Gastroesophageal sphincter (tissue), 4 donors: Measurements from ENCODE around the gene CTXN3. TPM values are rescaled to one million over a fixed set of nuclear protein-coding genes. Genes with fewer than 3 reads are reported as not detected.

ENCODE experiments used
- ATAC-seq: fragments of 150-250 bp; one replicate; pipeline ENCODE4 v1.9.1; 2016; ENCODE audit warnings: mild to moderate bottlenecking, moderate library complexity
- H3K27ac ChIP-seq, 4 donors: fragments of 200-600 bp; sonication (generic) in 3 of 4; 1 replicate in 3 of 4; 2 replicates in 1 of 4; pipeline ENCODE4 v1.5.1; 2016 to 2019
- H3K27me3 ChIP-seq: fragments of 200-600 bp; sonication (generic); one replicate; pipeline ENCODE4 v1.5.1; 2019
- H3K36me3 ChIP-seq, 2 donors: fragments of 200-600 bp; sonication (generic); one replicate each; pipeline ENCODE4 v1.5.1; 2019; ENCODE audit warnings: control low read depth in 1 of 2
- H3K4me1 ChIP-seq, 3 donors: fragments of 200-600 bp; sonication (generic); 1 replicate in 2 of 3; 2 replicates in 1 of 3; pipeline ENCODE4 v1.5.1; 2016 to 2019; ENCODE audit warnings: control low read depth in 2 of 3
- H3K4me3 ChIP-seq, 2 donors: fragments of 200-600 bp; sonication (generic); one replicate each; pipeline ENCODE4 v1.5.1; 2019; ENCODE audit warnings: mild to moderate bottlenecking in 1 of 2, moderate library complexity in 1 of 2
- H3K9me3 ChIP-seq, 3 donors: fragments of 200-600 bp; sonication (generic); one replicate each; pipeline ENCODE4 v1.5.1; 2017 to 2019; ENCODE audit warnings: control low read depth in 2 of 3
- CTCF ChIP-seq, 4 experiments: fragments of 200-600 bp in 2 of 4; fragments of 450-650 bp in 2 of 4; sonication (generic) in 1 of 4; IDR thresholded peaks; one replicate each; pipeline ENCODE4 v1.5.1; 2017 to 2019; ENCODE audit warnings: antibody characterized with exemption in 4 of 4, mild to moderate bottlenecking in 2 of 4, moderate library complexity in 2 of 4
- EP300 ChIP-seq: sonication (generic); formaldehyde crosslinking; IDR thresholded peaks from one replicate; pipeline ENCODE4 v1.6.1; 2017; ENCODE audit warnings: antibody characterized with exemption, mild to moderate bottlenecking
- POLR2A ChIP-seq, 2 donors: fragments of 450-650 bp; IDR thresholded peaks; one replicate each; pipeline ENCODE4 v1.6.1; 2017; ENCODE audit warnings: antibody characterized with exemption in 2 of 2, mild to moderate bottlenecking in 2 of 2, moderate library complexity in 1 of 2
- POLR2AphosphoS5 ChIP-seq: sonication (generic); formaldehyde crosslinking; IDR thresholded peaks from one replicate; pipeline ENCODE4 v1.6.1; 2017; ENCODE audit warnings: antibody characterized with exemption
- WGBS, 2 donors: methylation state at CpG; one replicate each; pipeline ENCODE4 v1.1.5; 2018; ENCODE audit warnings: low coverage in 1 of 2; 5-methylcytosine and 5-hydroxymethylcytosine counted together
- total RNA-seq, 4 donors: library from RNA; depleted of rRNA; stranded (reverse); fragments of >200 nt; gene quantifications; one replicate each; pipeline ENCODE4 v1.1.0, GENCODE V29; 2016

Gene CTXN3
- total RNA-seq, 4 donors from 2014 or later = 0.58 TPM; not detected in 3

- ATAC-seq = no peak
- Histone ChIP-seq H3K4me3 (no peak overlapping the region), H3K4me1 (peaks cover 0 to 41% (median 4%) of the 10 kb centered on the region in 3 donors), H3K9me3 (no peaks in the 10 kb centered on the region), H3K27ac (peak overlapping the region in 1 of 4 donors; percentile 71), H3K36me3 (no peaks in the 10 kb centered on the region), H3K27me3 (no peaks in the 10 kb centered on the region)
- 93 to 100% methylated on average over 3 of the region's 3 CpGs for WGBS, 2 donors
- TF ChIP-seq EP300 (no peak), CTCF (IDR thresholded peaks at IDR 0.05) (no peak), POLR2A (IDR thresholded peaks at IDR 0.05) (no peak), POLR2AphosphoS5 (no peak)
Measured at GRCh38 chr5:127602481-127602880, 46.4 kb upstream of the CTXN3 start.

GRCh38 chr5:127602896-127603844 lies 45.7 kb upstream of the CTXN3 start:
- peak overlapping the region in 3 of 4 donors; percentile 20 to 71 (median 59) for H3K27ac ChIP-seq
- 27 to 45% methylated on average over 8 of the region's 8 CpGs for WGBS, 2 donors
- no peak overlapping the region for H3K4me3 ChIP-seq

GRCh38 chr5:127608077-127608660 lies 40.7 kb upstream of the CTXN3 start:
- Histone ChIP-seq H3K27me3 (no peaks in the 10 kb centered on the region), H3K27ac (no peak overlapping the region), H3K4me3 (no peak overlapping the region), H3K36me3 (no peaks in the 10 kb centered on the region), H3K4me1 (peaks cover 0 to 18% (median 4%) of the 10 kb centered on the region in 3 donors), H3K9me3 (no peaks in the 10 kb centered on the region)
- ATAC-seq = no peak
- TF ChIP-seq EP300 (no peak), CTCF (IDR thresholded peaks at IDR 0.05) (no peak), POLR2A (IDR thresholded peaks at IDR 0.05) (no peak), POLR2AphosphoS5 (no peak)
- 82 to 91% methylated on average over 4 to 6 of the region's 6 CpGs for WGBS, 2 donors

More at GRCh38 chr5:127602896-127603844, 45.7 kb upstream of the CTXN3 start:
- H3K27me3 ChIP-seq = no peaks in the 10 kb centered on the region
- no peaks in the 10 kb centered on the region for H3K9me3 ChIP-seq
- H3K4me1 ChIP-seq = peaks cover 0 to 41% (median 4%) of the 10 kb centered on the region in 3 donors
- TF ChIP-seq POLR2A (IDR thresholded peaks at IDR 0.05) = no peak
- no peaks in the 10 kb centered on the region for H3K36me3 ChIP-seq
- no peak for ATAC-seq

GRCh38 chr5:127609011-127609410 lies 39.9 kb upstream of the CTXN3 start:
- H3K9me3 ChIP-seq = no peaks in the 10 kb centered on the region
- no peaks in the 10 kb centered on the region for H3K27me3 ChIP-seq
- TF ChIP-seq POLR2A (IDR thresholded peaks at IDR 0.05) = no peak
- no peak for TF ChIP-seq CTCF (IDR thresholded peaks at IDR 0.05)
- TF ChIP-seq EP300 = no peak
- TF ChIP-seq POLR2AphosphoS5 = no peak
- no peak overlapping the region for H3K27ac ChIP-seq
- no peak for ATAC-seq
- 63 to 79% methylated on average over 2 of the region's 2 CpGs for WGBS, 2 donors
- no peak overlapping the region for H3K4me3 ChIP-seq
- peaks cover 0 to 9% (median 0%) of the 10 kb centered on the region in 3 donors for H3K4me1 ChIP-seq
- no peaks in the 10 kb centered on the region for H3K36me3 ChIP-seq

DNA sequence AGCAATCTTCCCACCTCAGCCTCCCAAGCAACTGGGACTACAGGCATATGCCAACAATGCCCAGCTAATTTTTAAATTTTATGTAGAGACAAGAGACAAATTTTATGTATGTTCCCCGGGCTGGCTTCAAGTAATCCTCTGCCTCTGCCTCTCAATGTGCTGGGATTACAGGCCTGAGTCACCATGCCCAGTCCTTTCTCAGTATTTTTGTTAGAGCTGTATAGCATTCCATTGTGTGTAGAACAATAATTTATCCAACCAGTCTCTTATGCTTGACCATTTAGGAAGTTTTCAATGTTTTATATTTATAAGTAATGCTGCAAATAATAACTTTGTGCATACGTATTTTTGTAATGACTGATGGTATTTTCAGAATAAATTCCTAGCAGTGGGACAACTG lies 38.9 kb upstream of the CTXN3 start:
- H3K4me1 ChIP-seq = peaks cover 0 to 9% (median 0%) of the 10 kb centered on the region in 3 donors
- no peak overlapping the region for H3K27ac ChIP-seq
- 73 to 80% methylated on average over 2 of the region's 2 CpGs for WGBS, 2 donors
- TF ChIP-seq POLR2AphosphoS5 = no peak
- no peak for TF ChIP-seq EP300
- TF ChIP-seq CTCF (IDR thresholded peaks at IDR 0.05) = no peak
- TF ChIP-seq POLR2A (IDR thresholded peaks at IDR 0.05) = no peak
- no peaks in the 10 kb centered on the region for H3K36me3 ChIP-seq
- H3K27me3 ChIP-seq = no peaks in the 10 kb centered on the region
- H3K4me3 ChIP-seq = no peak overlapping the region
- ATAC-seq = no peak
- no peaks in the 10 kb centered on the region for H3K9me3 ChIP-seq
